Adipocyte (in vitro differentiated cells): ENCODE measurements around the gene PCDHGA9.
"Not testable (repeated sequence)": the region's sequence is repeated elsewhere in the genome, so short reads cannot be mapped to it uniquely, and the experiment has no call there.

ENCODE experiments used
- DNase-seq: peaks from one replicate; pipeline ENCODE4 v3.0.0-alpha.2; 2015; ENCODE audit warnings: low read depth
- H3K27me3 ChIP-seq: replicated peaks from 2 replicates; pipeline ENCODE4 v1.7.0; 2013; ENCODE audit warnings: mild to moderate bottlenecking, low read length, moderate library complexity; ENCODE audit not compliant: control insufficient read depth, insufficient read depth
- H3K36me3 ChIP-seq: 2 replicates; pipeline ENCODE4 v1.7.0; 2013; ENCODE audit warnings: low read length, mild to moderate bottlenecking, moderate library complexity; ENCODE audit not compliant: control insufficient read depth, insufficient read depth, severe bottlenecking
- H3K4me1 ChIP-seq: 2 replicates; pipeline ENCODE4 v1.7.0; 2013; ENCODE audit warnings: mild to moderate bottlenecking, low read length, moderate library complexity; ENCODE audit not compliant: control insufficient read depth, insufficient read depth
- H3K4me3 ChIP-seq: 2 replicates; pipeline ENCODE4 v1.7.0; 2013; ENCODE audit warnings: mild to moderate bottlenecking, low read length, moderate library complexity
- H3K9ac ChIP-seq: 2 replicates; pipeline ENCODE4 v1.7.0; 2013; ENCODE audit warnings: mild to moderate bottlenecking, low read length, moderate library complexity
- H3K9me3 ChIP-seq: 2 replicates; pipeline ENCODE4 v1.7.0; 2013; ENCODE audit warnings: mild to moderate bottlenecking, low read length, moderate library complexity; ENCODE audit not compliant: control insufficient read depth

The PCDHGA9 gene

GRCh38 chr5:141407790-141408505 is 5.4 kb downstream of the PCDHGA9 start, which contains the start of gene PCDHGB6:
PCDHGB6 (plus strand) TSS chr5:141408021; CDS start chr5:141408203, 182 bp downstream.
- H3K4me1 ChIP-seq, H3K36me3 ChIP-seq: not testable (repeated sequence)
- peaks cover 42% of the 10 kb centered on the region for H3K9me3 ChIP-seq

GRCh38 chr5:141409598-141410306 is 7.2 kb downstream of the PCDHGA9 start:
- Histone ChIP-seq H3K36me3 (no peaks in the 10 kb centered on the region), H3K4me1 (no peaks in the 10 kb centered on the region), H3K9ac (no peak overlapping the region), H3K27me3 (peaks cover 6% of the 10 kb centered on the region), H3K4me3 (peak overlapping the region; percentile 50), H3K9me3 (peaks cover 36% of the 10 kb centered on the region)
- DNase-seq, result no peak

More at GRCh38 chr5:141407790-141408505, 5.4 kb downstream of the PCDHGA9 start, which contains the start of gene PCDHGB6:
- H3K27me3 ChIP-seq, H3K9ac ChIP-seq, DNase-seq: not testable (repeated sequence)
- H3K4me3 ChIP-seq, result peak within 1 kb of the TSS; percentile 72

DNA sequence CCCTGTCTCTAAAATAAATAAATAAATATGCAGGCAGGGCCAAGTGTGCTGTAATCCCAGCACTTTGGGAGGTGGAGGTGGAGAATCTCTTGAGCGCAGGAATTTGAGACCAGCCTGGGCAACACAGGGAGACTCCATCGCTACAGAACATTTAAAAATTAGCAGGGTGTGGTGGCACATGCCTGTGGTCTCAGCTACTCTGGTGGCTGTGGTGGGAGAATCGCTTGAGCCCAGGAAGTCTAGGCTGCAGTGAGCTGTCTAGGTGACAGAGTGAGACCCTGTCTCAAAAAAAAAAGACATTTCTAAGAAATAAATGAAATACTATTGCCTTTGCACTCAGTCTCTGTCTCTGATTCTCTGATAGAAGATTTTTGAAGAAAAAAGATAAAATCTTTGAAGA is 9.0 kb downstream of the PCDHGA9 start:
- Histone ChIP-seq H3K27me3 (peaks cover 6% of the 10 kb centered on the region), H3K36me3 (no peaks in the 10 kb centered on the region), H3K9me3 (peaks cover 35% of the 10 kb centered on the region), H3K9ac (no peak overlapping the region), H3K4me3 (no peak overlapping the region), H3K4me1 (no peaks in the 10 kb centered on the region)
- DNase-seq, result no peak

- H3K4me1 ChIP-seq, result no peaks in the 10 kb centered on the region
- H3K4me3 ChIP-seq, result peak within 1 kb of the TSS; percentile 85
- peak within 1 kb of the TSS; percentile 79 for H3K9ac ChIP-seq
- H3K27me3 ChIP-seq, result peaks cover 6% of the 10 kb centered on the region
- no peaks in the 10 kb centered on the region for H3K36me3 ChIP-seq
- H3K9me3 ChIP-seq, result peaks cover 28% of the 10 kb centered on the region
- DNase-seq, result peak; percentile 97
Observed at GRCh38 chr5:141412854-141413539, 10.4 kb downstream of the PCDHGA9 start, which contains the start of gene PCDHGA10. PCDHGA10 (plus strand) TSS chr5:141412987; CDS start chr5:141413176, 189 bp downstream.

DNA sequence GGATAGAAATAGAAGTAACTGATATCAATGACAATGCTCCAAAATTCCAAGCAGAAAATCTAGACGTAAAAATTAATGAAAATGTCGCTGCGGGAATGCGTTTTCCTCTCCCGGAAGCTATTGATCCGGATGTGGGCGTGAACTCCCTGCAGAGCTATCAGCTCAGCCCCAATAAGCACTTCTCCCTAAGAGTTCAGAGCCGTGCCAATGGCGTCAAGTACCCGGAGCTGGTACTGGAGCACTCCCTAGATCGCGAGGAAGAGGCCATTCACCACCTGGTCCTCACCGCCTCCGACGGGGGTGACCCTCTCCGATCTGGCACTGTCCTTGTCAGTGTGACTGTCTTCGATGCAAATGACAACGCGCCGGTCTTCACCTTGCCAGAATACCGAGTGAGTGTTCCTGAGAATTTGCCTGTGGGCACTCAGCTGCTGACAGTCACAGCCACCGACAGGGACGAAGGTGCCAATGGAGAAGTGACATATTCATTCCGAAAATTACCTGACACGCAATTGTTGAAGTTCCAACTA is 11.0 kb downstream of the PCDHGA9 start:
- H3K4me3 ChIP-seq, result peak overlapping the region; percentile 85
- no peak for DNase-seq
- H3K36me3 ChIP-seq, result no peaks in the 10 kb centered on the region
- no peaks in the 10 kb centered on the region for H3K4me1 ChIP-seq
- H3K27me3 ChIP-seq, result peaks cover 6% of the 10 kb centered on the region
- peak overlapping the region; percentile 79 for H3K9ac ChIP-seq
- peaks cover 29% of the 10 kb centered on the region for H3K9me3 ChIP-seq

GRCh38 chr5:141414548-141415274 is 12.1 kb downstream of the PCDHGA9 start:
- not testable (repeated sequence) for H3K36me3 ChIP-seq
- peaks cover 28% of the 10 kb centered on the region for H3K9me3 ChIP-seq
- peak overlapping the region; percentile 43 for H3K4me3 ChIP-seq

GRCh38 chr5:141415275-141415618 is 12.7 kb downstream of the PCDHGA9 start:
- H3K36me3 ChIP-seq, DNase-seq, H3K27me3 ChIP-seq, H3K4me1 ChIP-seq, H3K9ac ChIP-seq: not testable (repeated sequence)
- peaks cover 27% of the 10 kb centered on the region for H3K9me3 ChIP-seq
- H3K4me3 ChIP-seq, result peak overlapping the region; percentile 43

More at GRCh38 chr5:141414548-141415274, 12.1 kb downstream of the PCDHGA9 start:
- not testable (repeated sequence) for H3K4me1 ChIP-seq, H3K27me3 ChIP-seq, H3K9ac ChIP-seq, DNase-seq

DNA sequence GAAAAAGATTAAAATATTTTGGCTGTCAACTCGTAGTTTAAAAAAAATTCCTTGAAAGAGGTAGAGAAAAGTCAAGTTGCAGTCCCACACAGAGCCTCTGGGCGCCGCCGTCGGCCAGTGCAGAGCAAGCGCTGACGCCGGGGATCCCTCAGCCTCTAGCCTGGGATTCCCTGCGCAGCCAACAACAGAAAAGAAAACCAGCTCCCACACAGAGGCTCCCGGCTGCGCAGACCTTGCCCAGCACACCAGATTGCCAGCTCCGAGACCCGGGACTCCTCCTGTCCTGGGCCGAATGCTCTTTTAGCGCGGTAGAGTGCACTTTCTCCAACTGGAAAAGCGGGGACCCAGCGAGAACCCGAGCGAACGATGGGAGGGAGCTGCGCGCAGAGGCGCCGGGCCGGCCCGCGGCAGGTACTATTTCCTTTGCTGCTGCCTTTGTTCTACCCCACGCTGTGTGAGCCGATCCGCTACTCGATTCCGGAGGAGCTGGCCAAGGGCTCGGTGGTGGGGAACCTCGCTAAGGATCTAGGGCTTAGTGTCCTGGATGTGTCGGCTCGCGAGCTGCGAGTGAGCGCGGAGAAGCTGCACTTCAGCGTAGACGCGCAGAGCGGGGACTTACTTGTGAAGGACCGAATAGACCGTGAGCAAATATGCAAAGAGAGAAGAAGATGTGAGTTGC is 15.1 kb downstream of the PCDHGA9 start, which contains the start of gene PCDHGB7:
Gene PCDHGB7 (plus strand): TSS at position 184 of the 679 bp plus-strand sequence. CDS start 183 bp downstream, at position 367.
- H3K9ac ChIP-seq, result peak within 1 kb of the TSS; percentile 70
- not testable (repeated sequence) for H3K4me1 ChIP-seq, H3K36me3 ChIP-seq, H3K27me3 ChIP-seq
- peaks cover 42% of the 10 kb centered on the region for H3K9me3 ChIP-seq
- H3K4me3 ChIP-seq, result peak within 1 kb of the TSS; percentile 81
- DNase-seq, result peak; percentile 72

DNA sequence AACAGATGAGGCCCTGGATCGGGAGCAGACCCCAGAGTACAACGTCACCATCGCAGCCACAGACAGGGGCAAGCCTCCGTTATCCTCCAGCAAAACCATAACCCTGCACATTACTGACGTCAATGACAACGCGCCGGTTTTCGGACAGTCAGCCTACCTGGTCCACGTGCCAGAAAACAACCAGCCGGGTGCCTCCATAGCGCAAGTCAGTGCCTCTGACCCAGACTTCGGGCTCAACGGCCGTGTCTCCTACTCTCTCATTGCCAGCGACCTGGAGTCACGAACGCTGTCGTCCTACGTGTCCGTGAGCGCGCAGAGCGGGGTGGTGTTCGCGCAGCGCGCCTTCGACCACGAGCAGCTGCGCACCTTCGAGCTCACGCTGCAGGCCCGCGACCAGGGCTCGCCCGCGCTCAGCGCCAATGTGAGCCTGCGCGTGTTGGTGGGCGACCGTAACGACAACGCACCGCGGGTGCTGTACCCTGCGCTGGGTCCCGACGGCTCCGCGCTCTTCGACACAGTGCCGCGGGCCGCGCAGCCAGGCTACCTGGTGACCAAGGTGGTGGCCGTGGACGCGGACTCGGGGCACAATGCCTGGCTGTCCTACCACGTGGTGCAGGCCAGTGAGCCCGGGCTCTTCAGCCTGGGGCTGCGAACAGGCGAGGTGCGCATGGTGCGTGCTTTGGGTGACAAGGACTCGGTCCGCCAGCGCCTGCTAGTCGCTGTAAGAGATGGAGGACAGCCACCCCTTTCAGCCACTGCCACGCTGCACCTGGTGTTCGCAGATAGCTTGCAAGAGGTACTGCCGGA is 16.7 kb downstream of the PCDHGA9 start:
- Histone ChIP-seq H3K4me3 (peak overlapping the region; percentile 4), H3K27me3 (no peaks in the 10 kb centered on the region), H3K36me3 (no peaks in the 10 kb centered on the region), H3K4me1 (no peaks in the 10 kb centered on the region), H3K9me3 (peaks cover 45% of the 10 kb centered on the region), H3K9ac (no peak overlapping the region)
- no peak for DNase-seq
